Measurements from ENCODE around the gene PNLIPRP3.

PNLIPRP3 gene

GRCh38 chr10:116486770-116487448 lies 59.3 kb downstream of the PNLIPRP3 start:
- Histone ChIP-seq H3K9me3 (ENCODE audit: control insufficient read depth, low read length) (no peaks in the 10 kb centered on the region), H3K9ac (ENCODE audit: low read length) (no peak overlapping the region), H3K4me3 (ENCODE audit: low read length) (no peak overlapping the region), H3K4me1 (ENCODE audit: control insufficient read depth, insufficient read depth, low read length) (no peaks in the 10 kb centered on the region), H3K36me3 (ENCODE audit: control insufficient read depth, insufficient read depth, low read length) (no peaks in the 10 kb centered on the region), H3K27me3 (ENCODE audit: control insufficient read depth, insufficient read depth, low read length) (no peaks in the 10 kb centered on the region)

GRCh38 chr10:116487522-116488430 lies 60.1 kb downstream of the PNLIPRP3 start:
- H3K36me3 ChIP-seq (ENCODE audit: control insufficient read depth, insufficient read depth, low read length), result no peaks in the 10 kb centered on the region
- H3K27me3 ChIP-seq (ENCODE audit: control insufficient read depth, insufficient read depth, low read length), result no peaks in the 10 kb centered on the region
- no peaks in the 10 kb centered on the region for H3K4me1 ChIP-seq (ENCODE audit: control insufficient read depth, insufficient read depth, low read length)
- H3K9ac ChIP-seq (ENCODE audit: low read length), result no peak overlapping the region
- no peaks in the 10 kb centered on the region for H3K9me3 ChIP-seq (ENCODE audit: control insufficient read depth, low read length)
- no peak overlapping the region for H3K4me3 ChIP-seq (ENCODE audit: low read length)

GRCh38 chr10:116489460-116489859 lies 61.8 kb downstream of the PNLIPRP3 start:
- Histone ChIP-seq H3K4me1 (ENCODE audit: control insufficient read depth, insufficient read depth, low read length) (no peaks in the 10 kb centered on the region), H3K9me3 (ENCODE audit: control insufficient read depth, low read length) (no peaks in the 10 kb centered on the region), H3K36me3 (ENCODE audit: control insufficient read depth, insufficient read depth, low read length) (no peaks in the 10 kb centered on the region), H3K27me3 (ENCODE audit: control insufficient read depth, insufficient read depth, low read length) (no peaks in the 10 kb centered on the region), H3K4me3 (ENCODE audit: low read length) (no peak overlapping the region), H3K9ac (ENCODE audit: low read length) (no peak overlapping the region)

GRCh38 chr10:116490028-116490662 lies 62.5 kb downstream of the PNLIPRP3 start:
- no peak overlapping the region for H3K9ac ChIP-seq (ENCODE audit: low read length)
- H3K36me3 ChIP-seq (ENCODE audit: control insufficient read depth, insufficient read depth, low read length), result no peaks in the 10 kb centered on the region
- H3K27me3 ChIP-seq (ENCODE audit: control insufficient read depth, insufficient read depth, low read length), result no peaks in the 10 kb centered on the region
- H3K4me3 ChIP-seq (ENCODE audit: low read length), result no peak overlapping the region
- H3K4me1 ChIP-seq (ENCODE audit: control insufficient read depth, insufficient read depth, low read length), result no peaks in the 10 kb centered on the region
- H3K9me3 ChIP-seq (ENCODE audit: control insufficient read depth, low read length), result no peaks in the 10 kb centered on the region

GRCh38 chr10:116504786-116505185 lies 77.1 kb downstream of the PNLIPRP3 start:
- no peak overlapping the region for H3K4me3 ChIP-seq (ENCODE audit: low read length)
- no peak overlapping the region for H3K9ac ChIP-seq (ENCODE audit: low read length)
- no peaks in the 10 kb centered on the region for H3K9me3 ChIP-seq (ENCODE audit: control insufficient read depth, low read length)
- no peaks in the 10 kb centered on the region for H3K36me3 ChIP-seq (ENCODE audit: control insufficient read depth, insufficient read depth, low read length)
- no peaks in the 10 kb centered on the region for H3K4me1 ChIP-seq (ENCODE audit: control insufficient read depth, insufficient read depth, low read length)
- H3K27me3 ChIP-seq (ENCODE audit: control insufficient read depth, insufficient read depth, low read length), result no peaks in the 10 kb centered on the region

GRCh38 chr10:116510565-116510964 lies 82.9 kb downstream of the PNLIPRP3 start:
- no peaks in the 10 kb centered on the region for H3K9me3 ChIP-seq (ENCODE audit: control insufficient read depth, low read length)
- no peaks in the 10 kb centered on the region for H3K27me3 ChIP-seq (ENCODE audit: control insufficient read depth, insufficient read depth, low read length)
- no peaks in the 10 kb centered on the region for H3K36me3 ChIP-seq (ENCODE audit: control insufficient read depth, insufficient read depth, low read length)
- no peaks in the 10 kb centered on the region for H3K4me1 ChIP-seq (ENCODE audit: control insufficient read depth, insufficient read depth, low read length)
- no peak overlapping the region for H3K4me3 ChIP-seq (ENCODE audit: low read length)
- no peak overlapping the region for H3K9ac ChIP-seq (ENCODE audit: low read length)

- Histone ChIP-seq H3K4me3 (ENCODE audit: low read length) (no peak overlapping the region), H3K36me3 (ENCODE audit: control insufficient read depth, insufficient read depth, low read length) (no peaks in the 10 kb centered on the region), H3K9ac (ENCODE audit: low read length) (no peak overlapping the region), H3K4me1 (ENCODE audit: control insufficient read depth, insufficient read depth, low read length) (no peaks in the 10 kb centered on the region), H3K9me3 (ENCODE audit: control insufficient read depth, low read length) (no peaks in the 10 kb centered on the region), H3K27me3 (ENCODE audit: control insufficient read depth, insufficient read depth, low read length) (no peaks in the 10 kb centered on the region)
Observed at GRCh38 chr10:116511365-116511764, 83.7 kb downstream of the PNLIPRP3 start.

GRCh38 chr10:116521424-116522290 lies 94.0 kb downstream of the PNLIPRP3 start:
- H3K4me3 ChIP-seq (ENCODE audit: low read length), result no peak overlapping the region
- no peaks in the 10 kb centered on the region for H3K36me3 ChIP-seq (ENCODE audit: control insufficient read depth, insufficient read depth, low read length)
- no peaks in the 10 kb centered on the region for H3K4me1 ChIP-seq (ENCODE audit: control insufficient read depth, insufficient read depth, low read length)
- H3K27me3 ChIP-seq (ENCODE audit: control insufficient read depth, insufficient read depth, low read length), result no peaks in the 10 kb centered on the region
- no peak overlapping the region for H3K9ac ChIP-seq (ENCODE audit: low read length)
- no peaks in the 10 kb centered on the region for H3K9me3 ChIP-seq (ENCODE audit: control insufficient read depth, low read length)

GRCh38 chr10:116522803-116523381 lies 95.2 kb downstream of the PNLIPRP3 start:
- H3K36me3 ChIP-seq (ENCODE audit: control insufficient read depth, insufficient read depth, low read length), result no peaks in the 10 kb centered on the region
- H3K9ac ChIP-seq (ENCODE audit: low read length), result no peak overlapping the region
- H3K4me3 ChIP-seq (ENCODE audit: low read length), result no peak overlapping the region
- no peaks in the 10 kb centered on the region for H3K27me3 ChIP-seq (ENCODE audit: control insufficient read depth, insufficient read depth, low read length)
- H3K4me1 ChIP-seq (ENCODE audit: control insufficient read depth, insufficient read depth, low read length), result no peaks in the 10 kb centered on the region
- H3K9me3 ChIP-seq (ENCODE audit: control insufficient read depth, low read length), result no peaks in the 10 kb centered on the region

GRCh38 chr10:116524736-116525135 lies 97.1 kb downstream of the PNLIPRP3 start:
- Histone ChIP-seq H3K9me3 (ENCODE audit: control insufficient read depth, low read length) (no peaks in the 10 kb centered on the region), H3K4me1 (ENCODE audit: control insufficient read depth, insufficient read depth, low read length) (no peaks in the 10 kb centered on the region), H3K4me3 (ENCODE audit: low read length) (no peak overlapping the region), H3K36me3 (ENCODE audit: control insufficient read depth, insufficient read depth, low read length) (no peaks in the 10 kb centered on the region), H3K27me3 (ENCODE audit: control insufficient read depth, insufficient read depth, low read length) (no peaks in the 10 kb centered on the region), H3K9ac (ENCODE audit: low read length) (no peak overlapping the region)

- H3K36me3 ChIP-seq (ENCODE audit: control insufficient read depth, insufficient read depth, low read length), result no peaks in the 10 kb centered on the region
- no peak overlapping the region for H3K4me3 ChIP-seq (ENCODE audit: low read length)
- H3K9me3 ChIP-seq (ENCODE audit: control insufficient read depth, low read length), result no peaks in the 10 kb centered on the region
- no peaks in the 10 kb centered on the region for H3K27me3 ChIP-seq (ENCODE audit: control insufficient read depth, insufficient read depth, low read length)
- no peaks in the 10 kb centered on the region for H3K4me1 ChIP-seq (ENCODE audit: control insufficient read depth, insufficient read depth, low read length)
- no peak overlapping the region for H3K9ac ChIP-seq (ENCODE audit: low read length)
Observed at GRCh38 chr10:116526219-116526618, 98.6 kb downstream of the PNLIPRP3 start.

Data from mucosa of stomach (tissue), 1 donor.